Astrocyte of the spinal cord (primary cell): Measurements from ENCODE around the gene CLIP4.
A peak's percentile ranks its signal among the peaks of the same experiment; 100 is the strongest.

ENCODE experiments used
- DNase-seq: peaks from one replicate; pipeline ENCODE4 v3.0.0; 2011; ENCODE audit warnings: low read depth, low spot score
- H3K4me3 ChIP-seq: 2 replicates; pipeline ENCODE4 v1.5.1; 2011; ENCODE audit warnings: low read depth, mild to moderate bottlenecking, low read length, moderate library complexity
- in situ Hi-C: cut with HindIII; loops from 2 replicates; pipeline ENCODE4 v1.10.0; 2017; ENCODE audit warnings: low sequenced_read_pairs
- TF ChIP-seq, protein P1 (sequence below): IDR thresholded peaks from 2 replicates; pipeline ENCODE4 v1.5.1; 2012; ENCODE audit warnings: low read depth, mild to moderate bottlenecking, low read length, inconsistent platforms

The CLIP4 gene

GRCh38 chr2:29235411-29235810 lies 120.2 kb downstream of the CLIP4 start:
- TF ChIP-seq, protein P1, sequence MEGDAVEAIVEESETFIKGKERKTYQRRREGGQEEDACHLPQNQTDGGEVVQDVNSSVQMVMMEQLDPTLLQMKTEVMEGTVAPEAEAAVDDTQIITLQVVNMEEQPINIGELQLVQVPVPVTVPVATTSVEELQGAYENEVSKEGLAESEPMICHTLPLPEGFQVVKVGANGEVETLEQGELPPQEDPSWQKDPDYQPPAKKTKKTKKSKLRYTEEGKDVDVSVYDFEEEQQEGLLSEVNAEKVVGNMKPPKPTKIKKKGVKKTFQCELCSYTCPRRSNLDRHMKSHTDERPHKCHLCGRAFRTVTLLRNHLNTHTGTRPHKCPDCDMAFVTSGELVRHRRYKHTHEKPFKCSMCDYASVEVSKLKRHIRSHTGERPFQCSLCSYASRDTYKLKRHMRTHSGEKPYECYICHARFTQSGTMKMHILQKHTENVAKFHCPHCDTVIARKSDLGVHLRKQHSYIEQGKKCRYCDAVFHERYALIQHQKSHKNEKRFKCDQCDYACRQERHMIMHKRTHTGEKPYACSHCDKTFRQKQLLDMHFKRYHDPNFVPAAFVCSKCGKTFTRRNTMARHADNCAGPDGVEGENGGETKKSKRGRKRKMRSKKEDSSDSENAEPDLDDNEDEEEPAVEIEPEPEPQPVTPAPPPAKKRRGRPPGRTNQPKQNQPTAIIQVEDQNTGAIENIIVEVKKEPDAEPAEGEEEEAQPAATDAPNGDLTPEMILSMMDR: no peak
- DNase-seq: no peak
- H3K4me3 ChIP-seq: no peak overlapping the region
- in situ Hi-C loops: no loop called here

GRCh38 chr2:29236074-29236473 lies 120.9 kb downstream of the CLIP4 start:
- no peak for DNase-seq
- no peak overlapping the region for H3K4me3 ChIP-seq
- TF ChIP-seq, protein P1: no peak
- in situ Hi-C loops: no loop called here

DNA sequence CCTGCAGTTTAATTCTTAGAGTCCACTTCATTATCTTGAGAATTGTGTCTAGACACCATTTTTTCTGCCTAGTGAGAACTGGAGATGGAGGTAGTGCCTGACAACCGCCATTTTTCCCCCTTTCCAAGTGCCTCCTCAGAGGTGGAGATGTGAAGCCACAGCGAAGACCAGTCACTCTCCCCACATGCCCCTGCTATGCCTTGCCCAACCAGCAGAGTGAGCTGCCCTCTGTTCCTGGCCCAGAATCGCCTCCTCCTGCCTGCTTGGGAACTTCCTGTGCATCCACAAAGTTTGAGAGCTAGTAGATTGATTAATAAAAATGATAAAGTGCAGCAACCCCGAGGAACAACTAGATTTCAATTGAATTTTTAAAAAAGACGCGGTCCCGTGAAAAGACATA lies 123.3 kb downstream of the CLIP4 start:
- DNase-seq: no peak
- TF ChIP-seq, protein P1: peak; percentile 69
- in situ Hi-C loops: no loop called here
- no peak overlapping the region for H3K4me3 ChIP-seq
